OCI-LY7 (cell line): ENCODE results near the gene TMEM256. TPM values are rescaled to one million over a fixed set of nuclear protein-coding genes. Genes with fewer than 3 reads are reported as not detected.

ENCODE experiments used
- BruUV-seq: library from RNA; stranded (reverse); fragments of 400-500 nt; replicated peaks from 2 replicates; lab custom pipeline; 2021; lab: Mats Ljungman, UMichigan
- CTCF ChIA-PET: fragments of 300-600 bp; sonication (Branson Sonifier 250); formaldehyde crosslinking; loops from one replicate; lab custom pipeline; 2022; ENCODE audit warnings: antibody characterized with exemption; ENCODE audit not compliant: unreplicated experiment; lab: Charles Lee
- POLR2A ChIA-PET: fragments of 300-600 bp; sonication (Branson Sonifier 250); formaldehyde crosslinking; loops from one replicate; lab custom pipeline; 2022; ENCODE audit warnings: antibody characterized with exemption; lab: Charles Lee
- DNase-seq: peaks from one replicate; pipeline ENCODE4 v3.0.0-alpha.2; 2015; ENCODE audit warnings: low spot score
- H2AFZ ChIP-seq: fragments of 200-600 bp; sonication (generic), shearing (Covaris generic); 2 replicates; pipeline ENCODE4 v1.6.1; 2014; ENCODE audit warnings: mild to moderate bottlenecking, antibody characterized with exemption, low read length, moderate library complexity
- H3K27ac ChIP-seq: fragments of 200-600 bp; sonication (generic); 2 replicates; pipeline ENCODE4 v1.5.1; 2014; ENCODE audit warnings: mixed run types, low read depth, mild to moderate bottlenecking, moderate library complexity, low read length, inconsistent platforms; ENCODE audit not compliant: poor library complexity, severe bottlenecking
- H3K36me3 ChIP-seq: fragments of 200-600 bp; sonication (generic); 2 replicates; pipeline ENCODE4 v1.6.1; 2014; ENCODE audit warnings: mild to moderate bottlenecking, antibody characterized with exemption, low read length, moderate library complexity, mixed read lengths; ENCODE audit not compliant: insufficient read depth
- H3K4me1 ChIP-seq: fragments of 200-600 bp; sonication (generic); 2 replicates; pipeline ENCODE4 v1.5.1; 2014; ENCODE audit warnings: mild to moderate bottlenecking, low read length; ENCODE audit not compliant: insufficient read depth, poor library complexity, severe bottlenecking
- H3K4me2 ChIP-seq: fragments of 200-600 bp; sonication (generic); 2 replicates; pipeline ENCODE4 v1.6.1; 2014; ENCODE audit warnings: mild to moderate bottlenecking, low read length
- H3K4me3 ChIP-seq: fragments of 200-600 bp; sonication (generic); 2 replicates; pipeline ENCODE4 v1.5.1; 2014; ENCODE audit warnings: mild to moderate bottlenecking, low read depth, low read length; ENCODE audit not compliant: poor library complexity, severe bottlenecking
- H3K79me2 ChIP-seq: fragments of 200-600 bp; sonication (generic); 2 replicates; pipeline ENCODE4 v1.6.1; 2016; ENCODE audit warnings: low read depth, mild to moderate bottlenecking, low read length, moderate library complexity, mixed read lengths; ENCODE audit not compliant: insufficient read depth
- H3K9me2 ChIP-seq: fragments of 200-600 bp; sonication (generic); 2 replicates; pipeline ENCODE4 v1.6.1; 2016; ENCODE audit warnings: mild to moderate bottlenecking, low read length, mixed read lengths; ENCODE audit not compliant: insufficient read depth
- H3K9me3 ChIP-seq: fragments of 200-600 bp; sonication (generic); 2 replicates; pipeline ENCODE4 v1.6.1; 2014; ENCODE audit warnings: mild to moderate bottlenecking, mixed run types, low read length, mixed read lengths
- H4K20me1 ChIP-seq: fragments of 200-600 bp; sonication (generic); 2 replicates; pipeline ENCODE4 v1.6.1; 2014; ENCODE audit warnings: mild to moderate bottlenecking, antibody characterized with exemption, low read length, moderate library complexity, mixed read lengths; ENCODE audit not compliant: insufficient read depth
- CTCF ChIP-seq: fragments of 200-600 bp; sonication (generic); conservative IDR thresholded peaks from 2 replicates; pipeline ENCODE4 v1.5.1; 2014; ENCODE audit warnings: mild to moderate bottlenecking, antibody characterized with exemption, low read length, moderate library complexity, mixed read lengths
- EZH2phosphoT487 ChIP-seq: fragments of 200-600 bp; sonication (generic); IDR thresholded peaks from 2 replicates; pipeline ENCODE4 v1.6.1; 2018; ENCODE audit warnings: low read depth, borderline replicate concordance, mild to moderate bottlenecking, mixed run types, antibody characterized with exemption, low read length, moderate library complexity, mixed read lengths
- intact Hi-C: fragments of 100-400 bp; cut with micrococcal nuclease; formaldehyde crosslinking; loops from one replicate; pipeline ENCODE4 v1.10.0; 2022; ENCODE audit not compliant: unreplicated experiment
- total RNA-seq, 2 experiments: library from RNA; depleted of rRNA in 1 of 2; stranded (reverse); fragments of >200 nt in 1 of 2; shearing (Covaris generic) in 1 of 2; gene quantifications; 2 replicates each; pipeline ENCODE4 v1.2.3, GENCODE V29; 2014 to 2022

Gene TMEM256
- total RNA-seq, 2 experiments from 2014 or later = 96.6 to 165 TPM

GRCh38 chr17:7410634-7411426 lies 6.9 kb upstream of the TMEM256 start:
- H3K4me2 ChIP-seq = no peak overlapping the region
- intact Hi-C loops = no loop called here
- no peak overlapping the region for H3K4me3 ChIP-seq
- no peaks in the 10 kb centered on the region for H3K4me1 ChIP-seq
- no peaks in the 10 kb centered on the region for H3K36me3 ChIP-seq
- no peak overlapping the region for H3K27ac ChIP-seq
- DNase-seq = no peak
- H3K9me3 ChIP-seq = no peaks in the 10 kb centered on the region
- no peaks in the 10 kb centered on the region for H3K79me2 ChIP-seq
- no peak for TF ChIP-seq EZH2phosphoT487
- TF ChIP-seq CTCF = no peak
- no peaks in the 10 kb centered on the region for H4K20me1 ChIP-seq
- BruUV-seq = no TSS peak
- H2AFZ ChIP-seq = no peak overlapping the region
- ChIA-PET CTCF (no interaction called here), POLR2A (no interaction called here)
- H3K9me2 ChIP-seq = no peaks in the 10 kb centered on the region

GRCh38 chr17:7409716-7410115 lies 5.8 kb upstream of the TMEM256 start:
- intact Hi-C loops = no loop called here
- Histone ChIP-seq H3K9me3 (no peaks in the 10 kb centered on the region), H3K4me3 (no peak overlapping the region), H3K36me3 (no peaks in the 10 kb centered on the region), H3K4me1 (no peaks in the 10 kb centered on the region), H4K20me1 (no peaks in the 10 kb centered on the region), H3K4me2 (no peak overlapping the region), H2AFZ (no peak overlapping the region), H3K9me2 (no peaks in the 10 kb centered on the region), H3K27ac (no peak overlapping the region), H3K79me2 (no peaks in the 10 kb centered on the region)
- ChIA-PET POLR2A (no interaction called here), CTCF (no interaction called here)
- TF ChIP-seq CTCF (no peak), EZH2phosphoT487 (no peak)
- DNase-seq = no peak
- BruUV-seq = no TSS peak

GRCh38 chr17:7408863-7409262 lies 5.0 kb upstream of the TMEM256 start:
- BruUV-seq = no TSS peak
- POLR2A ChIA-PET = no interaction called here

More at GRCh38 chr17:7408863-7409262, 5.0 kb upstream of the TMEM256 start:
- Histone ChIP-seq H3K36me3 (no peaks in the 10 kb centered on the region), H3K4me1 (no peaks in the 10 kb centered on the region), H3K4me3 (no peak overlapping the region), H3K9me3 (no peaks in the 10 kb centered on the region), H3K9me2 (no peaks in the 10 kb centered on the region), H2AFZ (no peak overlapping the region), H3K27ac (no peak overlapping the region), H3K4me2 (no peak overlapping the region), H4K20me1 (no peaks in the 10 kb centered on the region), H3K79me2 (no peaks in the 10 kb centered on the region)
- CTCF ChIA-PET = no interaction called here
- TF ChIP-seq CTCF (no peak), EZH2phosphoT487 (no peak)
- DNase-seq = no peak
- intact Hi-C loops = no loop called here
